Esophagus muscularis mucosa (tissue), 4 donors: ENCODE results near the gene MAGI1. TPM values are rescaled to one million over a fixed set of nuclear protein-coding genes. Genes with fewer than 3 reads are reported as not detected.

Experiments
- DNase-seq: peaks from one replicate; pipeline ENCODE4 v3.0.0-alpha.2; 2017; ENCODE audit errors: extremely low spot score
- H3K27ac ChIP-seq, 4 donors: fragments of 200-600 bp; sonication (generic); replicated peaks in 1 of 4; 1 replicate in 3 of 4; 2 replicates in 1 of 4; pipeline ENCODE4 v1.5.1; 2016 to 2019; ENCODE audit warnings: mild to moderate bottlenecking in 1 of 4
- H3K27me3 ChIP-seq, 4 donors: fragments of 200-600 bp; sonication (generic); one replicate each; pipeline versions ENCODE4 v1.5.1 to v1.6.0; 2016 to 2019
- H3K36me3 ChIP-seq, 4 donors: fragments of 200-600 bp; sonication (generic); one replicate each; pipeline ENCODE4 v1.5.1; 2016 to 2019
- H3K4me1 ChIP-seq, 4 donors: fragments of 200-600 bp; sonication (generic); one replicate each; pipeline ENCODE4 v1.5.1; 2016 to 2019
- H3K4me3 ChIP-seq, 4 donors: fragments of 200-600 bp; sonication (generic); 1 replicate in 2 of 4; 2 replicates in 2 of 4; pipeline ENCODE4 v1.5.1; 2016 to 2019; ENCODE audit warnings: mild to moderate bottlenecking in 4 of 4, moderate library complexity in 1 of 4
- H3K9me3 ChIP-seq, 4 donors: fragments of 200-600 bp; sonication (generic); 1 replicate in 3 of 4; 2 replicates in 1 of 4; pipeline ENCODE4 v1.5.1; 2016 to 2019
- EP300 ChIP-seq: sonication (generic); formaldehyde crosslinking; IDR thresholded peaks from one replicate; pipeline ENCODE4 v1.6.1; 2017; ENCODE audit warnings: antibody characterized with exemption
- POLR2A ChIP-seq: fragments of 450-650 bp; IDR thresholded peaks from one replicate; pipeline ENCODE4 v1.6.1; 2017; ENCODE audit warnings: antibody characterized with exemption, moderate library complexity, mild to moderate bottlenecking, low read depth
- POLR2AphosphoS5 ChIP-seq, 2 donors: sonication (generic); formaldehyde crosslinking; IDR thresholded peaks; one replicate each; pipeline ENCODE4 v1.6.1; 2017; ENCODE audit warnings: antibody characterized with exemption in 2 of 2
- WGBS: methylation state at CpG from one replicate; pipeline ENCODE4 v1.1.5; 2018; 5-methylcytosine and 5-hydroxymethylcytosine counted together
- intact Hi-C: fragments of 100-400 bp; cut with DNase I; formaldehyde crosslinking; loops from one replicate; pipeline ENCODE4 v1.15.1; 2023
- total RNA-seq, 4 donors: library from RNA; depleted of rRNA; stranded (reverse); fragments of >200 nt; gene quantifications; one replicate each; pipeline versions ENCODE4 v1.1.0 to v1.2.1, GENCODE V29; 2016
- TF ChIP-seq, protein P1 (sequence below), 3 experiments: fragments of 200-600 bp in 2 of 3; fragments of 450-650 bp in 1 of 3; sonication (generic) in 2 of 3; IDR thresholded peaks; one replicate each; pipeline ENCODE4 v1.5.1; 2017 to 2019; ENCODE audit warnings: antibody characterized with exemption in 3 of 3, mild to moderate bottlenecking in 2 of 3, moderate library complexity in 1 of 3

The MAGI1 gene
- total RNA-seq, 4 donors from 2014 or later = 17.1 to 35.1 (median 25.2) TPM

DNA sequence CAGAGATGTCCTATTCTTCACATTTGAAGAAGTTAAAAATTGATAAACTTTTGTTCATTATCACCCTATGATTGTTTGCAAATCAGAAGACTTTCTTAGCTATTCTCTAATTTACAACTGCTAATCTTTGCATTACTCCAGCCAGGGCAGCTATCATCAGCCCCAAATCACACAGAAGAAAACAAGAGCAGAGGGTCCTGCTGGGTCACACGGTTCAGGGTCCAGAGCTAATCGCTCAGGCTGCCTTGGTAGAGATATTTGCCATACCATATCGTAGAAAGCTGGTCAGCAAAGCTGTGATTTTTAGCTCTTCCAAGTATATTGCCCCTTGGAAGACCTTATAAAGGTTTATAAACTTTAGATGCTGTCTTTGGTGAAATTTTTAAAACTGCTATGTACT is 181.4 kb downstream of the MAGI1 start:
- no peak overlapping the region for H3K27ac ChIP-seq
- no peaks in the 10 kb centered on the region for H3K36me3 ChIP-seq
- intact Hi-C loops = no loop called here
- H3K4me1 ChIP-seq = peaks cover 0 to 14% (median 3%) of the 10 kb centered on the region in 4 donors
- TF ChIP-seq POLR2AphosphoS5 (IDR thresholded peaks at IDR 0.05) (no peak), EP300 (no peak), POLR2A (no peak)
- TF ChIP-seq, protein P1, sequence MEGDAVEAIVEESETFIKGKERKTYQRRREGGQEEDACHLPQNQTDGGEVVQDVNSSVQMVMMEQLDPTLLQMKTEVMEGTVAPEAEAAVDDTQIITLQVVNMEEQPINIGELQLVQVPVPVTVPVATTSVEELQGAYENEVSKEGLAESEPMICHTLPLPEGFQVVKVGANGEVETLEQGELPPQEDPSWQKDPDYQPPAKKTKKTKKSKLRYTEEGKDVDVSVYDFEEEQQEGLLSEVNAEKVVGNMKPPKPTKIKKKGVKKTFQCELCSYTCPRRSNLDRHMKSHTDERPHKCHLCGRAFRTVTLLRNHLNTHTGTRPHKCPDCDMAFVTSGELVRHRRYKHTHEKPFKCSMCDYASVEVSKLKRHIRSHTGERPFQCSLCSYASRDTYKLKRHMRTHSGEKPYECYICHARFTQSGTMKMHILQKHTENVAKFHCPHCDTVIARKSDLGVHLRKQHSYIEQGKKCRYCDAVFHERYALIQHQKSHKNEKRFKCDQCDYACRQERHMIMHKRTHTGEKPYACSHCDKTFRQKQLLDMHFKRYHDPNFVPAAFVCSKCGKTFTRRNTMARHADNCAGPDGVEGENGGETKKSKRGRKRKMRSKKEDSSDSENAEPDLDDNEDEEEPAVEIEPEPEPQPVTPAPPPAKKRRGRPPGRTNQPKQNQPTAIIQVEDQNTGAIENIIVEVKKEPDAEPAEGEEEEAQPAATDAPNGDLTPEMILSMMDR (IDR thresholded peaks at IDR 0.05) = no peak
- WGBS = 84% methylated on average over 3 of the region's 3 CpGs
- H3K9me3 ChIP-seq = no peaks in the 10 kb centered on the region
- H3K4me3 ChIP-seq = no peak overlapping the region
- DNase-seq = no peak
- H3K27me3 ChIP-seq = no peaks in the 10 kb centered on the region

GRCh38 chr3:65856907-65857306 is 181.8 kb downstream of the MAGI1 start:
- H3K36me3 ChIP-seq = no peaks in the 10 kb centered on the region
- intact Hi-C loops = no loop called here
- H3K4me3 ChIP-seq = no peak overlapping the region
- DNase-seq = no peak
- TF ChIP-seq, protein P1 (IDR thresholded peaks at IDR 0.05) = no peak
- no peak for TF ChIP-seq POLR2AphosphoS5 (IDR thresholded peaks at IDR 0.05)
- no peak for TF ChIP-seq EP300
- no peak for TF ChIP-seq POLR2A
- peaks cover 0 to 14% (median 3%) of the 10 kb centered on the region in 4 donors for H3K4me1 ChIP-seq
- no peak overlapping the region for H3K27ac ChIP-seq
- H3K9me3 ChIP-seq = no peaks in the 10 kb centered on the region
- H3K27me3 ChIP-seq = no peaks in the 10 kb centered on the region
- WGBS = 94% methylated on average over 2 of the region's 2 CpGs

DNA sequence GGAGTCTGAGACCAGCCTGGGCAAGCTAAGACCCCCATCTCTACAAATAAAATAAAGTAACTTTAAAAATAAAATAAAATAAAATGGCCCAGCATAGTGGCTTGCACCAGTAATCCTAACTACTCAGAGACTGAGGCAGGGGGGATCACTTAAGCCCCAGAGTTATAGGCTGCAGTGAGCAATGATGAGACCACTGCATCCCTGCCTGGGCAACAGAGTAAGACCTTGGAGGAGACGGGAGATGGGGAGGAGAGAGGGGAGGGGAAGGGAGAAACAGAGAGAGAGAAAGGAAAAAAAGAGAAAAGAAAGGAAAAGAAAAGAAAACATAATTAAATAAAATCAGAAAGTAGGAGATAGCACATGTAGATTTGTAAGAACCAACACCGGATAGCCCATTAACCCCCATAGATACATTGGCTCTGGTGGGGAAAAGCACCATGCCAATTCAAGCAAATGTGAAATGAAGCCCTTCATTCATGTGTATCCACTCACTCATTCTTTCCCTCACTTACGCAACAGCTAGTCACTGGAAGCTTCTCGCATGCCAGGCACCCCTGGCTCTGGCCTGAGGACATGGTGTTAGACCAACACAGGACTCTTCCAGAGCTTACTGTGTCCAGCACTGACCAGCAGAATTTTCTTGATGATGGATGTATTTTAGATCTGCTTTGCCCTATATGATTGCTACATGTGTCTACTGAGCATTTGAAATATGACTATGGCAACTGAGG is 183.2 kb downstream of the MAGI1 start:
- DNase-seq = no peak
- WGBS = 93% methylated on average over 3 of the region's 4 CpGs
- intact Hi-C loops = no loop called here
- Histone ChIP-seq H3K4me1 (peaks cover 0 to 14% (median 3%) of the 10 kb centered on the region in 4 donors), H3K9me3 (no peaks in the 10 kb centered on the region), H3K27ac (no peak overlapping the region), H3K27me3 (no peaks in the 10 kb centered on the region), H3K36me3 (no peaks in the 10 kb centered on the region), H3K4me3 (no peak overlapping the region)
- TF ChIP-seq POLR2A = no peak
- TF ChIP-seq POLR2AphosphoS5 (IDR thresholded peaks at IDR 0.05) = no peak
- TF ChIP-seq, protein P1 (IDR thresholded peaks at IDR 0.05) = no peak
- TF ChIP-seq EP300 = no peak

DNA sequence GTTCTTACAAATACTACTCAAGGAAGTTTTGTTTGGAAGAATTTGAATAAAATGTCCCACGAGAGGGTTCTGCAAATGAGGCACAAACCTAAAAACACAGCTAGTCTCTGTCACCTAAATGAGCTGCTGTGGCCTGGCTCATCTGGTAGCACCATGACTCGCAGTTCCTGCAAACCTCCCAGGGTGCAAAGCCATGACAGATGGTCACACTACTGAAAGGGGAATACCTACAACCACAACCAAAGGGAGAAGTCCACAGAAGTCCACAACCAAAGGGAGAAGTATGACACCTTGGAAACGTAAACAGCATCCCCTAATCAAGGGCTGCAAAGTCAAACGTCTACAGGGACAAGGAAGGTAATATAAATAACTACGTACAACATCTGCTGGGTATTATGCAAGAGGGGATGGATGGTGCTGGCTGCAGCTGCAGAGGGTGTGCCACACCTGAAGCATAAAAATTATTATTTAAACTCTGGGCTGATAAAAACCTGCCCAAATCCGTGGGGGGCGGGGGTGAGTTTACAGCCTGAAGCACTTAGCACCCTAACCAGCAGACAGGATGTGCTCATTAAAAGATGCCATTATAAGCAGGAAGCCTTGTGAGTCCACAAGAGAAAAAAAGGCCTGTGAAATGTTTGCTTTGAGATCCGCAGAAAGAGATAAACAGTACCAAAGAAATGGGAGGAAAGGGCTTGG is 184.0 kb downstream of the MAGI1 start:
- 52% methylated on average over 8 of the region's 8 CpGs for WGBS
- intact Hi-C loops = no loop called here
- Histone ChIP-seq H3K9me3 (no peaks in the 10 kb centered on the region), H3K27me3 (no peaks in the 10 kb centered on the region), H3K27ac (no peak overlapping the region), H3K4me1 (peaks cover 0 to 14% (median 3%) of the 10 kb centered on the region in 4 donors), H3K36me3 (no peaks in the 10 kb centered on the region), H3K4me3 (no peak overlapping the region)
- no peak for DNase-seq
- TF ChIP-seq POLR2A (no peak), POLR2AphosphoS5 (IDR thresholded peaks at IDR 0.05) (no peak), EP300 (no peak)
- TF ChIP-seq, protein P1 (IDR thresholded peaks at IDR 0.05) = no peak
